ENCODE measurements around the gene ABCA7.

DNA sequence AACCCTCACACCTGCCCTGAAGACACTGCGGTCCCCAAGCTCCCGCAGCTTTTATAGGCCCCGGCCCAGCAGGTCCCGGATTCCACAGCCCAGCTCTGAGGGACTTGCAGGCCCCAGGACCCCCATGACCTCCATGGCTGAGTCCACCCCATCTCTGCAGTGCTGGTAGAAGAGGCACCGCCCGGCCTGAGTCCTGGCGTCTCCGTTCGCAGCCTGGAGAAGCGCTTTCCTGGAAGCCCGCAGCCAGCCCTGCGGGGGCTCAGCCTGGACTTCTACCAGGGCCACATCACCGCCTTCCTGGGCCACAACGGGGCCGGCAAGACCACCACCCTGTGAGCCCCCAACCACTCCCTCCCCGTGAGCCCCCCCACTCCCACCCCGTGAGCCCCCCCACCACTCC, 9.2 kb downstream of the ABCA7 start:
- TF ChIP-seq, protein P1, sequence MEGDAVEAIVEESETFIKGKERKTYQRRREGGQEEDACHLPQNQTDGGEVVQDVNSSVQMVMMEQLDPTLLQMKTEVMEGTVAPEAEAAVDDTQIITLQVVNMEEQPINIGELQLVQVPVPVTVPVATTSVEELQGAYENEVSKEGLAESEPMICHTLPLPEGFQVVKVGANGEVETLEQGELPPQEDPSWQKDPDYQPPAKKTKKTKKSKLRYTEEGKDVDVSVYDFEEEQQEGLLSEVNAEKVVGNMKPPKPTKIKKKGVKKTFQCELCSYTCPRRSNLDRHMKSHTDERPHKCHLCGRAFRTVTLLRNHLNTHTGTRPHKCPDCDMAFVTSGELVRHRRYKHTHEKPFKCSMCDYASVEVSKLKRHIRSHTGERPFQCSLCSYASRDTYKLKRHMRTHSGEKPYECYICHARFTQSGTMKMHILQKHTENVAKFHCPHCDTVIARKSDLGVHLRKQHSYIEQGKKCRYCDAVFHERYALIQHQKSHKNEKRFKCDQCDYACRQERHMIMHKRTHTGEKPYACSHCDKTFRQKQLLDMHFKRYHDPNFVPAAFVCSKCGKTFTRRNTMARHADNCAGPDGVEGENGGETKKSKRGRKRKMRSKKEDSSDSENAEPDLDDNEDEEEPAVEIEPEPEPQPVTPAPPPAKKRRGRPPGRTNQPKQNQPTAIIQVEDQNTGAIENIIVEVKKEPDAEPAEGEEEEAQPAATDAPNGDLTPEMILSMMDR (IDR thresholded peaks at IDR 0.05; ENCODE audit: low read length), result no peak
- TF ChIP-seq EZH2 (optimal IDR thresholded peaks at IDR 0.05; ENCODE audit: low read depth, low read length), result no peak
